ENCODE results near the gene CHN2. TPM values are rescaled to one million over a fixed set of nuclear protein-coding genes. Genes with fewer than 3 reads are reported as not detected.

Gene CHN2
- total RNA-seq, 2 experiments from 2014 or later = 2.1 to 3.5 TPM

- Histone ChIP-seq H3K27me3 (ENCODE audit: control insufficient read depth in 1 of 2, insufficient read depth in 2 of 2, low read length in 2 of 2) (no peaks in the 10 kb centered on the region), H3K9me3 (ENCODE audit: control insufficient read depth in 1 of 2, insufficient read depth in 1 of 2, low read length in 2 of 2) (no peaks in the 10 kb centered on the region), H3K4me3 (ENCODE audit: low read length) (no peak overlapping the region), H3K4me1 (ENCODE audit: insufficient read depth, low read length) (no peaks in the 10 kb centered on the region), H3K27ac (ENCODE audit: low read depth in 1 of 2, low read length in 2 of 2) (no peak overlapping the region), H3K36me3 (ENCODE audit: insufficient read depth, low read length) (no peaks in the 10 kb centered on the region)
- no peaks in the 10 kb centered on the region for H3K9me3 Mint-ChIP-seq
- POLR2A ChIA-PET = no interaction called here
- DNase-seq (no peak), ATAC-seq (ENCODE audit: poor library complexity) (no peak)
- no peaks in the 10 kb centered on the region for H3K36me3 Mint-ChIP-seq (ENCODE audit: low read depth)
- TF ChIP-seq CTCF (IDR thresholded peaks at IDR 0.05) = no peak
- peaks cover 1% of the 10 kb centered on the region for H3K27me3 Mint-ChIP-seq
- H3K4me3 Mint-ChIP-seq = no peak overlapping the region
- no peak overlapping the region for H3K27ac Mint-ChIP-seq
- no peaks in the 10 kb centered on the region for H3K4me1 Mint-ChIP-seq (ENCODE audit: low read depth)
- intact Hi-C loops (cut with DNase I, micrococcal nuclease) = no loop called here
- CTCF ChIA-PET = no interaction called here
These were observed 219.1 kb downstream of the CHN2 start for GRCh38 chr7:29413626-29414136.

GRCh38 chr7:29414216-29414615 is 219.6 kb downstream of the CHN2 start:
- no peak overlapping the region for H3K4me3 ChIP-seq (ENCODE audit: low read length)
- H3K36me3 ChIP-seq (ENCODE audit: insufficient read depth, low read length) = no peaks in the 10 kb centered on the region
- ATAC-seq (ENCODE audit: poor library complexity) = no peak
- H3K36me3 Mint-ChIP-seq (ENCODE audit: low read depth) = no peaks in the 10 kb centered on the region
- no peak overlapping the region for H3K4me3 Mint-ChIP-seq
- H3K27me3 Mint-ChIP-seq = no peaks in the 10 kb centered on the region
- H3K9me3 ChIP-seq (ENCODE audit: control insufficient read depth in 1 of 2, insufficient read depth in 1 of 2, low read length in 2 of 2) = no peaks in the 10 kb centered on the region
- no peak overlapping the region for H3K27ac ChIP-seq (ENCODE audit: low read depth in 1 of 2, low read length in 2 of 2)
- TF ChIP-seq CTCF (IDR thresholded peaks at IDR 0.05) = no peak
- ChIA-PET POLR2A (no interaction called here), CTCF (no interaction called here)
- H3K4me1 Mint-ChIP-seq (ENCODE audit: low read depth) = no peaks in the 10 kb centered on the region
- no peaks in the 10 kb centered on the region for H3K4me1 ChIP-seq (ENCODE audit: insufficient read depth, low read length)
- H3K27me3 ChIP-seq (ENCODE audit: control insufficient read depth in 1 of 2, insufficient read depth in 2 of 2, low read length in 2 of 2) = no peaks in the 10 kb centered on the region
- intact Hi-C loops (cut with DNase I, micrococcal nuclease) = no loop called here
- no peaks in the 10 kb centered on the region for H3K9me3 Mint-ChIP-seq
- H3K27ac Mint-ChIP-seq = no peak overlapping the region
- no peak for DNase-seq

GRCh38 chr7:29415215-29415614 is 220.6 kb downstream of the CHN2 start:
- Histone ChIP-seq H3K27me3 (ENCODE audit: control insufficient read depth in 1 of 2, insufficient read depth in 2 of 2, low read length in 2 of 2) (no peaks in the 10 kb centered on the region), H3K4me1 (ENCODE audit: insufficient read depth, low read length) (no peaks in the 10 kb centered on the region), H3K36me3 (ENCODE audit: insufficient read depth, low read length) (no peaks in the 10 kb centered on the region), H3K4me3 (ENCODE audit: low read length) (no peak overlapping the region), H3K9me3 (ENCODE audit: control insufficient read depth in 1 of 2, insufficient read depth in 1 of 2, low read length in 2 of 2) (no peaks in the 10 kb centered on the region), H3K27ac (ENCODE audit: low read depth in 1 of 2, low read length in 2 of 2) (no peak overlapping the region)
- no peaks in the 10 kb centered on the region for H3K4me1 Mint-ChIP-seq (ENCODE audit: low read depth)
- no peak overlapping the region for H3K27ac Mint-ChIP-seq
- ChIA-PET POLR2A (no interaction called here), CTCF (no interaction called here)
- H3K9me3 Mint-ChIP-seq = no peaks in the 10 kb centered on the region
- no peak for TF ChIP-seq CTCF (IDR thresholded peaks at IDR 0.05)
- H3K36me3 Mint-ChIP-seq (ENCODE audit: low read depth) = no peaks in the 10 kb centered on the region
- ATAC-seq (ENCODE audit: poor library complexity) (no peak), DNase-seq (no peak)
- no peaks in the 10 kb centered on the region for H3K27me3 Mint-ChIP-seq
- intact Hi-C loops (cut with DNase I, micrococcal nuclease) = no loop called here
- no peak overlapping the region for H3K4me3 Mint-ChIP-seq

Measured in CD4-positive, alpha-beta T cell (primary cell).